Globus pallidus (tissue), 1 donor: ENCODE results near the gene KRT20.

Source experiments
- DNase-seq: peaks from one replicate; pipeline ENCODE4 v3.0.0-alpha.2; 2015; ENCODE audit warnings: low spot score

KRT20 gene

DNA sequence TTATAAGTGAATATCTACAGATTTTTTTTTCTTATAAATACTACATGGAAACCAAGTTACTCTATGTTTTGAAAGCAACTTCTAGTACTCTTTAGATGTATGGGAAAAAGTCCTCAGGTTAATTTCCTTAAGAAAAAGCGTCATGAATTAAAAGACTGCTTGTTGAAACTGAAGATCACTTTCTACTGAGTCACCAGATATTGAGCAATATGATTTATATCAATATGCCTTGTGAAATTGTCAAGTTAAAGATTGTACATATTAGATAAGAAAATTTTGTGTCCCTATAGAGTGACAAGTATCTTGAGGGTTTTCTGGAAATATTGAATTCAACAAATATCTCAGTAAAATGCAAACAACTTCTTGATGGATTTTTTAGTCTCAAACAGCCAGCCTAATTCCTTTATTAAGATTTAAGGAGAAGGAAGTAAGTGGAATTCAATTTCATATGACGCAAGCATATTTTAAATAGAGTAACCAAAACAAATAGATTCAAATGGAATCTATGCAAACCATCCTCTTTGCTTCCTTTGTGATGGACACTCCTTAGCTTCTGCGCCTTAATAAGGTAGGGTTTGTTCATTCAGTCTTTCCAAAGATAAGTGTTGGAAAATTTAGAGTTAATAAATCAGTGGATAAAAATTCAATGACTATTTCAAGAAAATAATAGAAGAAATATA lies 34.6 kb downstream of the KRT20 start:
- no peak for DNase-seq

GRCh38 chr17:40849723-40850122 lies 35.3 kb downstream of the KRT20 start:
- DNase-seq: no peak

GRCh38 chr17:40848583-40849235 lies 36.3 kb downstream of the KRT20 start:
- DNase-seq: no peak

GRCh38 chr17:40846515-40847144 lies 38.4 kb downstream of the KRT20 start:
- DNase-seq: no peak

- DNase-seq: no peak
Observed at GRCh38 chr17:40844671-40845107, 40.4 kb downstream of the KRT20 start.

- no peak for DNase-seq
Observed at GRCh38 chr17:40843242-40843641, 41.8 kb downstream of the KRT20 start.

GRCh38 chr17:40841246-40841645 lies 43.8 kb downstream of the KRT20 start:
- DNase-seq: no peak

- DNase-seq: no peak
Observed at GRCh38 chr17:40839194-40839593, 45.8 kb downstream of the KRT20 start.

DNA sequence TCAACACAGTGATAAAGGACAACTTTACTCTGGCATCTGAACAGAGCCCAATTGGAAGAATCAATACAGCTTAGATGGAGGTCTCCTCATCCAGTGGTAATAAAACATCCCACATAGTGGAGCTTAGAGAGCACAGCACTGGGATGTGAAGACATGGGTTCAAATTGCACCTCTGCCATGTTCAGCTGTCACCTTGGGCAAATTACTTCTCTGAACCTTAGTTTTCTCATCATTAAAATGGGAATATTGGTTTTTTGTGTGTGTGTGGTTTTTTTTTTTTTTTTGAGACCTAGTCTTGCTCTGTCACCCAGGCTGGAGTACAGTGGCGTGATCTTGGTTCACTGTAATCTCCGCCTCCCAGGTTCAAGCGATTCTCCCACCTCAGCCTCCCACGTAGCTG lies 49.0 kb downstream of the KRT20 start:
- no peak for DNase-seq

- DNase-seq: no peak
Observed at GRCh38 chr17:40833882-40834281, 51.2 kb downstream of the KRT20 start.

DNA sequence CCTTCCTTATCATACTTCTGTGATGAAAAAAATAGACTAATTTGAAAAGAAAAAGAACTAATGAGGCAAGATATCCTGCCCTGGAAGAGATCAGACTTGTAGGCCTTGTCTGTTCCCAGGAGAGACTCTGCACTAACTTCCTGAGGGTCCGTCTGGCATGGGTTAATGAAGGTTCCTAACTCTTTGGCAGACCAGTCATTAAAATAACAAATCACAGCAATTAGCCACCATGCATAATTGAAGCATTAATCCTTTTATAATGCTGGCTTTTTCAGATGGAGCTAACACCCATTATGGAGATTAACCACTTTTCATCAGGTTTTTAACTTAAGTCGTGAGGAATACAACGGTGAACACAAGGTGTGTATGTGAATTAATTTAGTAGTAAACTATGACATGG lies 52.2 kb downstream of the KRT20 start:
- DNase-seq: no peak

DNA sequence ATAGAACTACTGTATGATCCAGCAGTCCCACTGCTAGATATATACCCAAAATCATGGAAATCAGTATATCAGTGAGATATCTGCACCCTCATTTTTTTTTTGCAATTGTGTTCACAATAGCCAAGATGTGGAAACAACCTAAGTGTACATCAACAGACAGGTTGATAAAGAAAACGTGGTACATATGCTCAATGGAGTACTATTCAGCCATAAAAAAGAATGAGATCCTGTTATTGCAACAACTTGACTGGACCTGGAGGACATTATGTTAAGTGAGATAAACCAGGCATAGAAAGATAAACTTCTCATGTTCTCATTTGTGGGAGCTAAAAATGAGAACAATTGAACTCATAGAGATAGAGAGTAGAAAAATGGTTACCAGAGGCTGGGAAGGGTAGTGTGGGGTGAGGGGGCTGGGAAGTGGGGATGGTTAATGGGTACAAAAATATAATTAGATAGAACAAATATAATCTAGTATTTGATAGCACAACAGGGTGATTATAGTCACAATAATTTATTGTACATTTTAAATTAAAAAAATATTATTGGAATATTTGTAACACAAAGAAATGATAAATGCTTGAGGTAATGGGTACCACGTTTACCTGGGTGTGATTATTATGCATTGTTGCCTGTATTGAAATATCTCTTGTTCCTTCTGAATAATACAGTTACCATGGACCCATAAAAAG lies 54.8 kb downstream of the KRT20 start:
- no peak for DNase-seq

GRCh38 chr17:40828454-40829044 lies 56.5 kb downstream of the KRT20 start:
- DNase-seq: no peak

- no peak for DNase-seq
Observed at GRCh38 chr17:40827746-40828453, 57.1 kb downstream of the KRT20 start.
